ENCODE measurements around the gene TEX54.

The TEX54 gene

DNA sequence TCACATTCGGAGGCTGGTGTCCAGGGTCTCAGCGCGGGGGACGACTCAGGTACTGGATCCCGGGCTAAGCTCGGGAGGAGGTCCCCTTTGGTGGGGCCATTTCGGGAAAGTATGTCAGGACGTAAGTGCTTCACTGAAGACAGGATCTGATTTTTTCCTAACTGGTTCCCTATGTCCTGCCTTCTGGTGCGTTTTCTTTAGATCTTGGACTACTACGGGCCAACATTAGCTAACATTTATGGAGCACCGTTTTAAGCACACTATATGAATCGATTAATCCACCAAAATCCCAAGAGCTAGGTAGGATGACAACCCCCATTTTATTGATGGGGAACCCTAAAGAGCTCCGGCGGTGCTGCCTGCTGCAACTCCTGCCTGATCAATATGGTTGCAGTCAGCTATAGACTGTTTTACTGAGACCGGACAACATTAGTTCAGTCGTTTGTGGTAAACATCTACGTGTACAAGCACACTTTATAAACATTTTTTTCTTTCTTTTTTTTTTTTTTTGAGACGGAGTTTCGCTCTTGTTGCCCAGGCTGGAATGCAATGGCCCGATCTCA, 23.8 kb upstream of the TEX54 start:
- Histone ChIP-seq H3K4me1 (ENCODE audit: low read length) (peaks cover 24% of the 10 kb centered on the region), H3K9me2 (replicated peaks; ENCODE audit: insufficient read depth, low read length) (no peaks in the 10 kb centered on the region), H2AFZ (ENCODE audit: low read length) (peak overlapping the region; percentile 63), H3K36me3 (replicated peaks; ENCODE audit: insufficient read depth, low read length) (peaks cover 28% of the 10 kb centered on the region), H4K20me1 (ENCODE audit: insufficient read depth, low read length) (peaks cover 35% of the 10 kb centered on the region), H3K27ac (ENCODE audit: low read length) (peak overlapping the region; percentile 73), H3F3A (ENCODE audit: insufficient read depth, low read length) (peaks cover 42% of the 10 kb centered on the region), H3K27me3 (replicated peaks; ENCODE audit: insufficient read depth, low read length) (no peaks in the 10 kb centered on the region), H3K9ac (ENCODE audit: low read length) (peak overlapping the region; percentile 89), H3K9me3 (replicated peaks; ENCODE audit: insufficient read depth, low read length) (no peaks in the 10 kb centered on the region), H3K4me3 (ENCODE audit: low read length) (peak overlapping the region; percentile 100), H3K79me2 (ENCODE audit: low read length) (peaks cover 60% of the 10 kb centered on the region), H3K4me2 (ENCODE audit: low read depth, low read length) (peak overlapping the region; percentile 70)
- no peak for TF ChIP-seq EZH2 (optimal IDR thresholded peaks at IDR 0.05; ENCODE audit: low read depth, low read length)
- TF ChIP-seq, protein P1, sequence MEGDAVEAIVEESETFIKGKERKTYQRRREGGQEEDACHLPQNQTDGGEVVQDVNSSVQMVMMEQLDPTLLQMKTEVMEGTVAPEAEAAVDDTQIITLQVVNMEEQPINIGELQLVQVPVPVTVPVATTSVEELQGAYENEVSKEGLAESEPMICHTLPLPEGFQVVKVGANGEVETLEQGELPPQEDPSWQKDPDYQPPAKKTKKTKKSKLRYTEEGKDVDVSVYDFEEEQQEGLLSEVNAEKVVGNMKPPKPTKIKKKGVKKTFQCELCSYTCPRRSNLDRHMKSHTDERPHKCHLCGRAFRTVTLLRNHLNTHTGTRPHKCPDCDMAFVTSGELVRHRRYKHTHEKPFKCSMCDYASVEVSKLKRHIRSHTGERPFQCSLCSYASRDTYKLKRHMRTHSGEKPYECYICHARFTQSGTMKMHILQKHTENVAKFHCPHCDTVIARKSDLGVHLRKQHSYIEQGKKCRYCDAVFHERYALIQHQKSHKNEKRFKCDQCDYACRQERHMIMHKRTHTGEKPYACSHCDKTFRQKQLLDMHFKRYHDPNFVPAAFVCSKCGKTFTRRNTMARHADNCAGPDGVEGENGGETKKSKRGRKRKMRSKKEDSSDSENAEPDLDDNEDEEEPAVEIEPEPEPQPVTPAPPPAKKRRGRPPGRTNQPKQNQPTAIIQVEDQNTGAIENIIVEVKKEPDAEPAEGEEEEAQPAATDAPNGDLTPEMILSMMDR (IDR thresholded peaks at IDR 0.05; ENCODE audit: low read length) = no peak
- TF ChIP-seq EZH2phosphoT487 (IDR thresholded peaks at IDR 0.05; ENCODE audit: low read length) = no peak
- no peak for DNase-seq

DNA sequence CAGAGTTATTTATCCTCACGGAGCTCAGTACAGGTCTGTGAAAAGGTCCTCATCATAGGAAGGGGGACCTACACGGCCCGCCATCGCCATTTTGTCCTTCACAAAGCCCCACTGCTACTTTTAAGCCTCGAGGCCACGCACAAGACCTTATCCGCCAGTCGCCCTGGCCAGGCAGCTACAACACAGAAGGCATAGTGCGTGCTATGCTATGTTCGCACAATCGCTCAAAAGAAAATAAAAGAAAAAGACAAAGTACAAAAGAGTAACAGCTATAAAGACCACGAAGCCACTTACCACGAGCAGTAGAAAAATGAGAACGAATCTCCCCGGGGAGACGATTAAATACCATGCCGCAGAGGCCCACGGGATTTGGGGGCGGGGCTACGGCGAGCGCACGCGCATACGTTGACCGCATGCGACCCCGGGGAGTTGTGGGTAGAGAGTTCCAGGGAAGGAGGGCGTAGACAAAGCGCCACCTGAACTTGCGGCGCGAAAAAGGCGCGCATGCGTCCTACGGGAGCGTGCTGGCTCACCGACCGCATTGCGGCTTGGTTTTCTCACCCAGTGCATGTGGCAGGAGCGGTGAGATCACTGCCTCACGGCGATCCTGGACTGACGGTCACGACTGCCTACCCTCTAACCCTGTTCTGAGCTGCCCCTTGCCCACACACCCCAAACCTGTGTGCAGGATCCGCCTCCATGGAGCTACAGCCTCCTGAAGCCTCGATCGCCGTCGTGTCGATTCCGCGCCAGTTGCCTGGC, 23.1 kb upstream of the TEX54 start:
- Histone ChIP-seq H3K9ac (ENCODE audit: low read length) (peak overlapping the region; percentile 99), H4K20me1 (ENCODE audit: insufficient read depth, low read length) (peaks cover 35% of the 10 kb centered on the region), H3K79me2 (ENCODE audit: low read length) (peaks cover 56% of the 10 kb centered on the region), H3K4me3 (ENCODE audit: low read length) (peak overlapping the region; percentile 100), H3K27me3 (replicated peaks; ENCODE audit: insufficient read depth, low read length) (no peaks in the 10 kb centered on the region), H2AFZ (ENCODE audit: low read length) (peak overlapping the region; percentile 63), H3F3A (ENCODE audit: insufficient read depth, low read length) (peaks cover 48% of the 10 kb centered on the region), H3K4me1 (ENCODE audit: low read length) (peaks cover 24% of the 10 kb centered on the region), H3K9me3 (replicated peaks; ENCODE audit: insufficient read depth, low read length) (no peaks in the 10 kb centered on the region), H3K27ac (ENCODE audit: low read length) (peak overlapping the region; percentile 74), H3K4me2 (ENCODE audit: low read depth, low read length) (peak overlapping the region; percentile 74), H3K9me2 (replicated peaks; ENCODE audit: insufficient read depth, low read length) (no peaks in the 10 kb centered on the region), H3K36me3 (replicated peaks; ENCODE audit: insufficient read depth, low read length) (peaks cover 28% of the 10 kb centered on the region)
- TF ChIP-seq EZH2phosphoT487 (IDR thresholded peaks at IDR 0.05; ENCODE audit: low read length) = no peak
- DNase-seq = peak; percentile 99

DNA sequence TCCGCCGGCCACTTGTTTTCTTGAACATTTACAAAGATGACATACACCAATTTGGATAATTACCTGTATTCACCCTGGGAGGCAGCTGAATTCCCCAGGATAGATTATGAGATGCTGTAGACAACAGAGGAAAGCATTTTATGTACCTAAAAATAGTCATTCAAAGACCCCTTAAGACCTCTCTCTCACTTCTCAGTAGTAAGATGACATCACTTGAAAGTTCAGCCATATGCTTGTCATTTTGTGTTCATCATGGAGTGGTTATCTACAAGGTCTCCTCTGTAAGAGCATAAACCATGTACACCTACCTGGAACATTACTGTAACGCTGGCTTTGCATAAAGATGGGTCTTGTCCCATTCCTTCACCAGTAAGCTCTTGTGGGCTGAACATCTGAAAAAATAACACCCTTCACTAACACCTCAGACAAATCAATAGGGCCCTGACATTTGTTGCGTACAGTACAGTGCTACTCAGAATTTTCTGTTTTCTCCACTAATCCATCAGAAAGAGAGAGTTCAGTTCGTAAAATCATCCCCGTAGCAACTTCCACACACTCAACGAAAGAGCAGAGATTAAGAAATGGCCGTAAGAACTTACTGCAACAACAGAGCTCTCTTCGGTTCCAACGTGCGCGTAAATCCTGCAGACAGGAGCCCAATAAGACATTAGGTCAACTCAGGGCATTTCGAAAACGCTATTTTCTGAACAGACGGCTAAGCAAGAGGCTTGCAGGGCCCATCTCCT, 22.4 kb upstream of the TEX54 start:
- Histone ChIP-seq H3K4me1 (ENCODE audit: low read length) (peaks cover 24% of the 10 kb centered on the region), H3F3A (ENCODE audit: insufficient read depth, low read length) (peaks cover 54% of the 10 kb centered on the region), H4K20me1 (ENCODE audit: insufficient read depth, low read length) (peaks cover 35% of the 10 kb centered on the region), H3K4me2 (ENCODE audit: low read depth, low read length) (peak overlapping the region; percentile 74), H3K4me3 (ENCODE audit: low read length) (peak overlapping the region; percentile 100), H2AFZ (ENCODE audit: low read length) (no peak overlapping the region), H3K79me2 (ENCODE audit: low read length) (peaks cover 56% of the 10 kb centered on the region), H3K27ac (ENCODE audit: low read length) (peak overlapping the region; percentile 74), H3K9me2 (replicated peaks; ENCODE audit: insufficient read depth, low read length) (no peaks in the 10 kb centered on the region), H3K27me3 (replicated peaks; ENCODE audit: insufficient read depth, low read length) (no peaks in the 10 kb centered on the region), H3K36me3 (replicated peaks; ENCODE audit: insufficient read depth, low read length) (peaks cover 28% of the 10 kb centered on the region), H3K9ac (ENCODE audit: low read length) (peak overlapping the region; percentile 99), H3K9me3 (replicated peaks; ENCODE audit: insufficient read depth, low read length) (no peaks in the 10 kb centered on the region)
- no peak for TF ChIP-seq EZH2phosphoT487 (IDR thresholded peaks at IDR 0.05; ENCODE audit: low read length)
- peak; percentile 25 for DNase-seq

DNA sequence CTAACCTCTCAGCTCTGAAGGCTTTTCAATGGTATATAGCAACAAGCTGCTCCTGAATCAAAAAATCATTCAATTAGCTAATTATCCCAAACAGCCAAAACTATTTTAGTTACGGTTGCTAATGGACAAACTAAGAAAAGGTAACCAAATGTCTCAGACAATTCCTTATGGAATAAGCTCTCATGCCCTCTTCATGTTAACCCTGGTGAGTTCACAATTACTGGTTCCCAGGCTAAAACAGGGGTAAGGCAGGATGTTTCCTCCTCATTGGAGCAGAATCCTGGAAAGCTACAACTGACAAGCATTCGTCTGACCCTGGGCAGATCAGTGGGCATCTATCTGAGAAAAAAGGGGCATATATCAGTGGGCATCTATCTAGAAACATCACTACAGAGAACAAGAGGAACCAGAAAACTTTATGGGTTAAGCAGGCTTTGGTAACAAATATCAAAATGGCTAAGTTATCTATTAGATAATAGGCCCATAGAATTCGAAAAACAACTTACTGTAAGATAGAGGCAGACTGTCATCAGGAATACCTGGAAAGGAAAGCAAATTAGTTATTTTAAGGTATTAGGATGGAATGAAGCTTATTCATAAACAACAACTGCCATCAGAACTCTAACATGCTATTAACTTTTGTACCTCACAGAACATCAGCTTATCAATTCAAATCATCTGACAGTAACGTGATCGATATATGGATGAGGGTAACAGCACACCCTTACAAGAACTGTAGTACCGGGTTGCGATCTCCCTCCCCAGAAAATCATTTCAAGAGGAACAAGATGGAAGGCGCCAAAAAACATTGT, 21.6 kb upstream of the TEX54 start:
- H3K36me3 ChIP-seq (replicated peaks; ENCODE audit: insufficient read depth, low read length) = peaks cover 28% of the 10 kb centered on the region
- H3K4me1 ChIP-seq (ENCODE audit: low read length) = peaks cover 25% of the 10 kb centered on the region
- H3F3A ChIP-seq (ENCODE audit: insufficient read depth, low read length) = peaks cover 61% of the 10 kb centered on the region
- no peak for TF ChIP-seq EZH2 (optimal IDR thresholded peaks at IDR 0.05; ENCODE audit: low read depth, low read length)
- no peak for TF ChIP-seq EZH2phosphoT487 (IDR thresholded peaks at IDR 0.05; ENCODE audit: low read length)
- TF ChIP-seq, protein P1 (IDR thresholded peaks at IDR 0.05; ENCODE audit: low read length) = no peak
- no peak for DNase-seq
- H3K27ac ChIP-seq (ENCODE audit: low read length) = peak overlapping the region; percentile 74; the same call in 1 of the 2 replicates
- H3K27me3 ChIP-seq (replicated peaks; ENCODE audit: insufficient read depth, low read length) = no peaks in the 10 kb centered on the region
- H2AFZ ChIP-seq (ENCODE audit: low read length) = no peak overlapping the region
- peak overlapping the region; percentile 74 for H3K4me2 ChIP-seq (ENCODE audit: low read depth, low read length)
- peaks cover 56% of the 10 kb centered on the region for H3K79me2 ChIP-seq (ENCODE audit: low read length)
- H3K9ac ChIP-seq (ENCODE audit: low read length) = peak overlapping the region; percentile 99
- no peaks in the 10 kb centered on the region for H3K9me3 ChIP-seq (replicated peaks; ENCODE audit: insufficient read depth, low read length)
- H3K4me3 ChIP-seq (ENCODE audit: low read length) = peak overlapping the region; percentile 100
- peaks cover 35% of the 10 kb centered on the region for H4K20me1 ChIP-seq (ENCODE audit: insufficient read depth, low read length)
- H3K9me2 ChIP-seq (replicated peaks; ENCODE audit: insufficient read depth, low read length) = no peaks in the 10 kb centered on the region
